Calu3 (cell line): Measurements from ENCODE around the gene ROBO4. TPM values are rescaled to one million over a fixed set of nuclear protein-coding genes. Genes with fewer than 3 reads are reported as not detected.

Experiments
- BruUV-seq: library from RNA; stranded (reverse); fragments of 400-500 nt; replicated peaks from 2 replicates; lab custom pipeline; 2021; lab: Mats Ljungman, UMichigan
- CTCF ChIA-PET: fragments of 300-600 bp; sonication (Branson Sonifier 250); formaldehyde crosslinking; loops from one replicate; lab custom pipeline; 2022; ENCODE audit warnings: antibody characterized with exemption; lab: Charles Lee
- DNase-seq: peaks from one replicate; pipeline ENCODE4 v3.0.0; 2022
- H3K27ac Mint-ChIP-seq: one replicate; pipeline ENCODE4 v1.8.0; 2022; ENCODE audit warnings: mixed read lengths; ENCODE audit not compliant: unreplicated experiment
- H3K27me3 Mint-ChIP-seq: one replicate; pipeline ENCODE4 v1.8.0; 2022; ENCODE audit warnings: mixed read lengths; ENCODE audit not compliant: unreplicated experiment
- H3K36me3 Mint-ChIP-seq: one replicate; pipeline ENCODE4 v1.8.0; 2022; ENCODE audit warnings: mild to moderate bottlenecking, moderate library complexity, mixed read lengths; ENCODE audit not compliant: insufficient read depth, unreplicated experiment
- H3K4me1 Mint-ChIP-seq: one replicate; pipeline ENCODE4 v1.8.0; 2022; ENCODE audit warnings: mild to moderate bottlenecking, low read depth, mixed read lengths; ENCODE audit not compliant: unreplicated experiment
- H3K4me3 Mint-ChIP-seq: one replicate; pipeline ENCODE4 v1.8.0; 2022; ENCODE audit warnings: mild to moderate bottlenecking, low read depth, moderate library complexity, mixed read lengths; ENCODE audit not compliant: unreplicated experiment
- H3K9me3 Mint-ChIP-seq: one replicate; pipeline ENCODE4 v1.8.0; 2022; ENCODE audit warnings: low read depth, mixed read lengths; ENCODE audit not compliant: unreplicated experiment
- CTCF ChIP-seq: fragments of 200-600 bp; IDR thresholded peaks from one replicate; pipeline ENCODE4 v1.8.0; 2022; ENCODE audit warnings: antibody characterized with exemption; ENCODE audit not compliant: unreplicated experiment
- intact Hi-C: fragments of 100-400 bp; cut with micrococcal nuclease; formaldehyde crosslinking; loops from one replicate; pipeline ENCODE4 v1.10.0; 2022; ENCODE audit not compliant: unreplicated experiment
- total RNA-seq: library from RNA; stranded (reverse); gene quantifications from 2 replicates; pipeline ENCODE4 v1.2.3, GENCODE V29; 2022

Gene ROBO4
- total RNA-seq, 1 experiment from 2014 or later = not detected

- intact Hi-C loops = no loop called here
- CTCF ChIA-PET = no interaction called here
- no peaks in the 10 kb centered on the region for H3K9me3 Mint-ChIP-seq
- H3K27ac Mint-ChIP-seq = no peak overlapping the region
- BruUV-seq = no TSS peak
- H3K27me3 Mint-ChIP-seq = peaks cover 89% of the 10 kb centered on the region
- H3K4me1 Mint-ChIP-seq = no peaks in the 10 kb centered on the region
- no peak overlapping the region for H3K4me3 Mint-ChIP-seq
- DNase-seq = no peak
- no peak for TF ChIP-seq CTCF
- peaks cover 2% of the 10 kb centered on the region for H3K36me3 Mint-ChIP-seq
Observed at GRCh38 chr11:124884340-124884739, 13.3 kb downstream of the ROBO4 start.

- Mint-ChIP-seq H3K27me3 (peaks cover 89% of the 10 kb centered on the region), H3K9me3 (no peaks in the 10 kb centered on the region), H3K27ac (no peak overlapping the region), H3K36me3 (peaks cover 5% of the 10 kb centered on the region), H3K4me1 (no peaks in the 10 kb centered on the region), H3K4me3 (no peak overlapping the region)
- intact Hi-C loops = no loop called here
- CTCF ChIA-PET = no interaction called here
- no TSS peak for BruUV-seq
- no peak for TF ChIP-seq CTCF
- no peak for DNase-seq
Observed at GRCh38 chr11:124882339-124883071, 15.2 kb downstream of the ROBO4 start.

- TF ChIP-seq CTCF = no peak
- CTCF ChIA-PET = no interaction called here
Observed at GRCh38 chr11:124880958-124881357, 16.7 kb downstream of the ROBO4 start.

GRCh38 chr11:124880290-124880611 is 17.4 kb downstream of the ROBO4 start:
- TF ChIP-seq CTCF = no peak
- CTCF ChIA-PET = no interaction called here
- H3K36me3 Mint-ChIP-seq = peaks cover 13% of the 10 kb centered on the region
- intact Hi-C loops = no loop called here
- H3K27ac Mint-ChIP-seq = no peak overlapping the region
- H3K4me1 Mint-ChIP-seq = no peaks in the 10 kb centered on the region
- H3K4me3 Mint-ChIP-seq = no peak overlapping the region
- DNase-seq = no peak
- no peaks in the 10 kb centered on the region for H3K9me3 Mint-ChIP-seq
- H3K27me3 Mint-ChIP-seq = peaks cover 77% of the 10 kb centered on the region
- no TSS peak for BruUV-seq

More at GRCh38 chr11:124880958-124881357, 16.7 kb downstream of the ROBO4 start:
- no peak overlapping the region for H3K4me3 Mint-ChIP-seq
- no peaks in the 10 kb centered on the region for H3K4me1 Mint-ChIP-seq
- intact Hi-C loops = no loop called here
- no peaks in the 10 kb centered on the region for H3K9me3 Mint-ChIP-seq
- BruUV-seq = no TSS peak
- peaks cover 11% of the 10 kb centered on the region for H3K36me3 Mint-ChIP-seq
- no peak overlapping the region for H3K27ac Mint-ChIP-seq
- peaks cover 78% of the 10 kb centered on the region for H3K27me3 Mint-ChIP-seq
- DNase-seq = no peak
